HG02885 (cell line): ENCODE data around the gene C1orf116.

Experiments
- ATAC-seq: cut with Tn5 transposase; IDR thresholded peaks from one replicate; pipeline ENCODE4 v1.9.1; 2021; ENCODE audit warnings: mild to moderate bottlenecking; ENCODE audit not compliant: unreplicated experiment, poor library complexity

C1orf116 gene

GRCh38 chr1:207021876-207022596 lies 10.5 kb downstream of the C1orf116 start:
- no peak for ATAC-seq

GRCh38 chr1:207021139-207021861 lies 11.3 kb downstream of the C1orf116 start:
- no peak for ATAC-seq

DNA sequence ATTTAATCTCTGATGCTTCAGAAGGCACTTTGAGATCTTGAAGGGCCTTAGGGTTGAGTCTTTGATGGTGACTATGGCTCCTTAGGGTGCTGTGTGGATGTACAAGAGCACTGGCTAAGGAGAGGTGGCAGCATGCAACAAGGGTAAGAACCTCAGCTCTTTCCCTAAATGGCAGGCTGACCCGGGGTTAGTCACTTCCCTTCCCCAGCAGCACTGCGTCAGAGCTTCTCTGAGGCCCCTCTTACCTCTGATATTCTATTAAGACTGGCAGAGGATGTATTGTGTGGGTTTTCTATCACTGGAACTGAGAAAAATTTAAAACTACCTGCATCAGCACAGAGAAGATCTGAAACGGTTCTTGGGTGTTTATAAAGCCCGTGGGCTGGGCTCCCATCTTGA lies 11.8 kb downstream of the C1orf116 start:
- ATAC-seq, result no peak

GRCh38 chr1:207020065-207020708 lies 12.4 kb downstream of the C1orf116 start:
- ATAC-seq, result no peak

- ATAC-seq, result no peak
Measured at GRCh38 chr1:207019661-207020060, 12.9 kb downstream of the C1orf116 start.

- no peak for ATAC-seq
Measured at GRCh38 chr1:207019161-207019560, 13.4 kb downstream of the C1orf116 start.

DNA sequence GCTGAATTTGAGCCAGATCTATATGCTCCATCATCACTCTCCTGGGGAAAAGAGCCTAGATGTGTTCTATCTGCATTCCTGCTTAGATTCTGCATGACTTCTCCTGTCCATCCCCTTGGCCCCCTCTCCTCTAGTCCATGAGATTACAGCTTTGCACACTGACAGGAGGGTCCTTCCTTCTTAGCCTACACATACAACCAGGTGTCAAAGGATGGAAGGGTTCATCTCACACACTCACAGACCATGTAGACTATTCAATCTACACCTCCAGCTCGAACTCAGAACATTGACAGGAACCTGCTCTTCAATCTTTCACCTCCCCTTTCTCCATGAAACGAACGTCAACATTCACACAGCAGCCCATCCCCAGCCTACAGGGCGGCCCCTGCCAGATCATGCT lies 13.8 kb downstream of the C1orf116 start:
- no peak for ATAC-seq

GRCh38 chr1:207017615-207018559 lies 14.7 kb downstream of the C1orf116 start:
- ATAC-seq, result no peak

GRCh38 chr1:207015791-207016190 lies 16.8 kb downstream of the C1orf116 start:
- no peak for ATAC-seq

DNA sequence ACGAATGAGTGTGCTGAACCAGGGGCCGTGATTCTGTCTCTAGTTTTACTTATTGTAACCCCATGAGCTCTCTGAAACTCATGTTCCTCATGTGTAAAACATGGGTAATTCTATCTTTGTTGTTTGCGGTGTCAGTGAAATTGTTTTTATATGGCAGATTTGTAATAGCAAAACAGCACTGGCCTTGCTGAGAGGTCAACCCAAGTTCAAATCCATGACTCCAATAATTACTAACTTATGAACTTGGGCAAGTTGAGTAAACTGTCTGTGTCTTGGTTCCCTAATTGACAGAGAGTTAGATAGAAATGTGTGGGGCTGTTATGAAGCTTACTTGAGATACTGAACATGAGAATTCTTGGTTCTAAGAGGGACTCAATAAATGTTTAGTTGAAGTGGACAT lies 17.8 kb downstream of the C1orf116 start:
- ATAC-seq, result no peak

DNA sequence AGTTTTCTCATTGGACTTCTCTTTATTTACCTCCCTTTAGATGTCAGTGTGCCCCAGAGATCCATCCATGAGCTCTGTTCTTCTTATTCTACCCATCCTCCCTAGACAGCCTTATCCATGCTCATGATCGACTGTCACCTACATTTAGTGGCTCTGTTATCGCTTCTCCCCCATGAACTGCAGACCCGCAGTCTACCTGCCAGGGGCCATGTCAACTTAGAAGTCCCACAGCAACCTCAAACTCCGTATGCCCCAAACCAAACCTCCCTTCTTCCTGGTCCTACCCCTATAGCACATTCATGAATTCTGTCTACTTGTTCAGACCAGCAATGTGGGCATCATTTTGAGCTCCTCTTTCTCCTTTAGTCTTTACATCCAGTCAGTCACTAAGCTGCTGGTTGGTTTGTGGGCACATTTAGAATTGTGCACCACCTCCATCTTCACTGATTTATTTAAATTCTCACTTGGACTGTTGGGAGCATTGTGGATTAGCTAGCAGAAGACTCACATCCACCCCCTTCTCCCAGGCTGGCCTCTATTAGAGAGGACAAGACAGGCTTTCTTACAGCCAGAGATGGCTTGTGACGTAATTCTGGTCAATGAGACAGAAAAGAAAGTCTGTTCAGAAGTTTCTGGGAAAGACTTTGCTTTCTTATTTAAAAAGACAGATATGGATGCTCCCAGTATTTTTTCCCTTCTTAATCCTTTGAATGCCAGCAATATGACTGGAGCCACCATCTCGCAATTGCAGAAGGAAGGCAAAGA lies 19.1 kb downstream of the C1orf116 start:
- no peak for ATAC-seq

DNA sequence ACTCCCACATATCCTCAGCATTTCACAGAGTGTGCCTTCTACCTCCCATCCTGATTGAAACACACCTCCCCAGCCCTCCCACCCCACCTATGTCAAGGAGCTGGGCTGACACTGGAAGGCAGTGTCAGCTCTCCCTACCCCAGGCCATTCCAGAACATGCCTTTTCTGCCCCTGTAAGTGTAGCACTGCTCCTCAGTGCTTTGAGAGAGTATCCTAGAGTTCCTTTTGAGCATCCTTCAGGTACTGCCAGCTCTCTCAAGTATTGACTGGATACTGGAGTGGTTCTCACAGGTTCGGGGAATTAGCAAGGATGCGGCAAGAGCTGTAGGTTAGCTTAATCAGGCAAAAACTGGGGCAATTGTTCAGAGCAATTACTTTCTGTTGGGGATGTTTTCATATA lies 21.8 kb downstream of the C1orf116 start:
- no peak for ATAC-seq

GRCh38 chr1:207009945-207010344 lies 22.6 kb downstream of the C1orf116 start:
- no peak for ATAC-seq

- no peak for ATAC-seq
Measured at GRCh38 chr1:207009182-207009850, 23.2 kb downstream of the C1orf116 start.

DNA sequence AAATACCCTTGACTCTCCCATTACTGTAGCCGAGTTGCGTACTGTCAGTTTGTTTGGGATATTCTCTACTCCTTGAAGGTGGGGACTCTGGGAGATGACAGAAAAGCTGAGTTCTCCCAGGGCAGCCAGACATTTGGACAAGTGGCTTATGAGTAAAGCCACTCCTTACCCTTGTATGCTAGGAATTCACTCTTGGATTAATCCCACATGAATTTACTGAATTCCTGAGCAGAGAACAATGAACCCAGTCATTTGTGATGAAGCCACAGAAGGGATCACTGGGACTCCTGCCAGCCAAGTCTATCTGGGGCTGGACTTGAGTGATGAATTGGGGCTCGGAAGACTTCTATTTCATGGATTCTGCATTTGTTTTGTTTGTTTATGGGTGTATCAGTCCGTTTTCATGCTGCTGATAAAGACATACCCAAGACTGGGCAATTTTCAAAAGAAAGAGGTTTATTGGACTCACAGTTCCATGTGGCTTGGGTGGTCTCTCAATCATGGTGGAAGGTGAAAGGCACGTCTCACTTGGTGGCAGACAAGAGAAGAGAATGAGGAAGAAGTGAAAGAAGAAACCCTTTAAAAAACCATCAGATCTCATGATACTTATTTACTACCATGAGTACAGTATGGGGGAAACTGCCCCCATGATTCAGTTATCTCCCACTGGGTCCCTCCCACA lies 25.1 kb downstream of the C1orf116 start:
- no peak for ATAC-seq

GRCh38 chr1:207006914-207007313 lies 25.6 kb downstream of the C1orf116 start:
- ATAC-seq, result no peak

GRCh38 chr1:207006083-207006482 lies 26.5 kb downstream of the C1orf116 start:
- ATAC-seq, result no peak
